Ishikawa (cell line): ENCODE measurements around the gene MYRFL.

Experiments used
- CREB1 ChIP-seq: IDR thresholded peaks from 2 replicates; pipeline ENCODE4 v1.6.1; 2012; ENCODE audit warnings: low read depth
- FOXM1 ChIP-seq: IDR thresholded peaks from 2 replicates; pipeline ENCODE4 v1.6.1; 2012; ENCODE audit warnings: low read depth, borderline replicate concordance
- NFIC ChIP-seq: IDR thresholded peaks from 2 replicates; pipeline ENCODE4 v1.6.1; 2012
- RAD21 ChIP-seq: IDR thresholded peaks from 2 replicates; pipeline ENCODE4 v1.6.1; 2012; ENCODE audit warnings: low read depth
- TAF1 ChIP-seq: IDR thresholded peaks from 2 replicates; pipeline ENCODE4 v1.6.1; 2012; ENCODE audit warnings: low read depth, mild to moderate bottlenecking
- YY1 ChIP-seq: IDR thresholded peaks from 2 replicates; pipeline ENCODE4 v1.6.1; 2012; ENCODE audit warnings: low read depth

DNA sequence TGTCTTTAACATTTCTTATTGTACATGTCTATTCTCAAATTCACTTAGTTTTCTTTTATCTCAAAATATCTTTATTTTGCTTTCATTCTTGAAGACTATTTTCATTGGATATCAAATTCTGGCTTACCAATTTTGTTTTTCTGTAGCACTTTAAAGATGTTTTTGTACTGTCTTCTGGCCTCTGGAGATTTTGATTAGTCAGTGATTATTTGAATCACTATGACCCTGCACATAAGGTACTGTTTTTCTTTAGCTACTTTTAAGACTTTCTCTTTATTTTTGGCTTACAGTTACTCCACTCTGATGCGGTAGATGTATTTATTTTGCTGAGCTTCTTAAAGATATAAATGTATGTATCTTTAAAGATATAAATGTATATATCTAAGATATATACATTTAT lies 49.6 kb downstream of the MYRFL start:
- TF ChIP-seq RAD21 (no peak), NFIC (no peak), CREB1 (no peak), TAF1 (no peak), YY1 (no peak), FOXM1 (no peak)
